CD4-positive, alpha-beta T cell treated with Interleukin-2 at 100 ng/mL for 4 hours (primary cell): ENCODE results near the gene DGAT2.

ENCODE experiments used
- DNase-seq: peaks from one replicate; pipeline ENCODE4 v3.0.0-alpha.2; 2020; ENCODE audit warnings: low spot score

Gene DGAT2

GRCh38 chr11:75780888-75781287 is 12.3 kb downstream of the DGAT2 start:
- no peak for DNase-seq

- no peak for DNase-seq
These were observed 12.7 kb downstream of the DGAT2 start for GRCh38 chr11:75781296-75781695.

- no peak for DNase-seq
These were observed 13.3 kb downstream of the DGAT2 start for GRCh38 chr11:75781831-75782230.

- DNase-seq = no peak
These were observed 14.1 kb downstream of the DGAT2 start for GRCh38 chr11:75782540-75783263.

GRCh38 chr11:75783416-75784084 is 15.0 kb downstream of the DGAT2 start:
- no peak for DNase-seq

GRCh38 chr11:75784085-75784478 is 15.5 kb downstream of the DGAT2 start:
- DNase-seq = no peak

GRCh38 chr11:75784506-75784905 is 15.9 kb downstream of the DGAT2 start:
- no peak for DNase-seq

GRCh38 chr11:75785187-75785586 is 16.6 kb downstream of the DGAT2 start:
- no peak for DNase-seq

GRCh38 chr11:75786101-75786736 is 17.6 kb downstream of the DGAT2 start:
- DNase-seq = no peak

GRCh38 chr11:75789521-75789920 is 20.9 kb downstream of the DGAT2 start:
- no peak for DNase-seq

GRCh38 chr11:75790986-75791385 is 22.4 kb downstream of the DGAT2 start:
- no peak for DNase-seq

- DNase-seq = no peak
These were observed 23.7 kb downstream of the DGAT2 start for GRCh38 chr11:75792127-75792731.

GRCh38 chr11:75792997-75793800 is 24.6 kb downstream of the DGAT2 start:
- DNase-seq = no peak

- DNase-seq = no peak
These were observed 25.4 kb downstream of the DGAT2 start for GRCh38 chr11:75793966-75794365.

GRCh38 chr11:75795276-75796090 is 26.9 kb downstream of the DGAT2 start:
- DNase-seq = no peak

- DNase-seq = no peak
These were observed 27.5 kb downstream of the DGAT2 start for GRCh38 chr11:75796091-75796435.

GRCh38 chr11:75797116-75797515 is 28.5 kb downstream of the DGAT2 start:
- DNase-seq = no peak

GRCh38 chr11:75797792-75798191 is 29.2 kb downstream of the DGAT2 start:
- DNase-seq = no peak

- DNase-seq = no peak
These were observed 31.6 kb downstream of the DGAT2 start for GRCh38 chr11:75800136-75800675.

GRCh38 chr11:75800728-75801361 is 32.3 kb downstream of the DGAT2 start:
- no peak for DNase-seq
